DND-41 (cell line): Measurements from ENCODE around the gene GARS1.

ENCODE experiments used
- ATAC-seq: fragments of 200-7000 bp; cut with Tn5 transposase; 3 replicates; pipeline ENCODE4 v1.9.1; 2021; ENCODE audit warnings: low read depth; ENCODE audit not compliant: insufficient read depth
- DNase-seq: peaks from one replicate; pipeline ENCODE4 v3.0.0-alpha.2; 2020
- H2AFZ ChIP-seq: 2 replicates; pipeline ENCODE4 v1.6.0; 2012; ENCODE audit warnings: low read depth, low read length
- H3K27ac ChIP-seq: 2 replicates; pipeline ENCODE4 v1.5.1; 2012; ENCODE audit warnings: low read length, inconsistent platforms
- H3K27me3 ChIP-seq: fragments of 200-600 bp; sonication (generic); 2 replicates; pipeline ENCODE4 v1.6.0; 2012; ENCODE audit warnings: low read length, mild to moderate bottlenecking, inconsistent platforms; ENCODE audit not compliant: insufficient read depth, poor library complexity
- H3K36me3 ChIP-seq: 2 replicates; pipeline ENCODE4 v1.5.1; 2012; ENCODE audit warnings: low read length, inconsistent platforms; ENCODE audit not compliant: insufficient read depth
- H3K4me1 ChIP-seq: 2 replicates; pipeline ENCODE4 v1.5.1; 2012; ENCODE audit warnings: mild to moderate bottlenecking, low read length; ENCODE audit not compliant: insufficient read depth
- H3K4me2 ChIP-seq: 2 replicates; pipeline ENCODE4 v1.6.0; 2012; ENCODE audit warnings: mild to moderate bottlenecking, moderate library complexity, low read length, inconsistent platforms; ENCODE audit not compliant: insufficient read depth
- H3K4me3 ChIP-seq, 2 experiments: fragments of 200-600 bp in 1 of 2; shearing (Covaris generic) in 1 of 2; 2 replicates each; pipeline ENCODE4 v1.5.1; 2012 to 2016; ENCODE audit warnings: inconsistent platforms in 2 of 2, low read length in 2 of 2, mild to moderate bottlenecking in 2 of 2, low read depth in 1 of 2, moderate library complexity in 1 of 2
- H3K79me2 ChIP-seq: 2 replicates; pipeline ENCODE4 v1.6.0; 2012; ENCODE audit warnings: low read length, inconsistent platforms; ENCODE audit not compliant: insufficient read depth
- H3K9ac ChIP-seq: 2 replicates; pipeline ENCODE4 v1.6.0; 2012; ENCODE audit warnings: low read depth, mild to moderate bottlenecking, inconsistent platforms, low read length, moderate library complexity
- H3K9me3 ChIP-seq: 2 replicates; pipeline ENCODE4 v1.5.1; 2012; ENCODE audit warnings: low read length, moderate library complexity, mild to moderate bottlenecking, inconsistent platforms; ENCODE audit not compliant: insufficient read depth, severe bottlenecking
- H4K20me1 ChIP-seq: 2 replicates; pipeline ENCODE4 v1.6.0; 2012; ENCODE audit warnings: low read length; ENCODE audit not compliant: insufficient read depth
- EZH2 ChIP-seq: IDR thresholded peaks from 3 replicates; pipeline ENCODE4 v1.6.1; 2012; ENCODE audit warnings: borderline replicate concordance, low read depth, mild to moderate bottlenecking, moderate library complexity, low read length, inconsistent platforms; ENCODE audit not compliant: severe bottlenecking
- TF ChIP-seq, protein P1 (sequence below): IDR thresholded peaks from 2 replicates; pipeline ENCODE4 v1.5.1; 2012; ENCODE audit warnings: borderline replicate concordance, low read length, moderate library complexity, mild to moderate bottlenecking; ENCODE audit not compliant: poor library complexity, severe bottlenecking; ENCODE audit errors: extremely low read depth

GARS1 gene

GRCh38 chr7:30616318-30616717, 21.6 kb downstream of the GARS1 start:
- H4K20me1 ChIP-seq = peaks cover 36% of the 10 kb centered on the region
- H3K27me3 ChIP-seq = no peaks in the 10 kb centered on the region
- H3K36me3 ChIP-seq = peaks cover 98% of the 10 kb centered on the region
- peaks cover 73% of the 10 kb centered on the region for H3K79me2 ChIP-seq
- no peaks in the 10 kb centered on the region for H3K4me1 ChIP-seq
- no peak for TF ChIP-seq EZH2
- TF ChIP-seq, protein P1, sequence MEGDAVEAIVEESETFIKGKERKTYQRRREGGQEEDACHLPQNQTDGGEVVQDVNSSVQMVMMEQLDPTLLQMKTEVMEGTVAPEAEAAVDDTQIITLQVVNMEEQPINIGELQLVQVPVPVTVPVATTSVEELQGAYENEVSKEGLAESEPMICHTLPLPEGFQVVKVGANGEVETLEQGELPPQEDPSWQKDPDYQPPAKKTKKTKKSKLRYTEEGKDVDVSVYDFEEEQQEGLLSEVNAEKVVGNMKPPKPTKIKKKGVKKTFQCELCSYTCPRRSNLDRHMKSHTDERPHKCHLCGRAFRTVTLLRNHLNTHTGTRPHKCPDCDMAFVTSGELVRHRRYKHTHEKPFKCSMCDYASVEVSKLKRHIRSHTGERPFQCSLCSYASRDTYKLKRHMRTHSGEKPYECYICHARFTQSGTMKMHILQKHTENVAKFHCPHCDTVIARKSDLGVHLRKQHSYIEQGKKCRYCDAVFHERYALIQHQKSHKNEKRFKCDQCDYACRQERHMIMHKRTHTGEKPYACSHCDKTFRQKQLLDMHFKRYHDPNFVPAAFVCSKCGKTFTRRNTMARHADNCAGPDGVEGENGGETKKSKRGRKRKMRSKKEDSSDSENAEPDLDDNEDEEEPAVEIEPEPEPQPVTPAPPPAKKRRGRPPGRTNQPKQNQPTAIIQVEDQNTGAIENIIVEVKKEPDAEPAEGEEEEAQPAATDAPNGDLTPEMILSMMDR = no peak
- no peak overlapping the region for H3K9ac ChIP-seq
- ATAC-seq = no peak
- DNase-seq = no peak
- no peaks in the 10 kb centered on the region for H3K9me3 ChIP-seq
- no peak overlapping the region for H3K4me2 ChIP-seq
- H2AFZ ChIP-seq = no peak overlapping the region
- no peak overlapping the region for H3K4me3 ChIP-seq
- no peak overlapping the region for H3K27ac ChIP-seq

DNA sequence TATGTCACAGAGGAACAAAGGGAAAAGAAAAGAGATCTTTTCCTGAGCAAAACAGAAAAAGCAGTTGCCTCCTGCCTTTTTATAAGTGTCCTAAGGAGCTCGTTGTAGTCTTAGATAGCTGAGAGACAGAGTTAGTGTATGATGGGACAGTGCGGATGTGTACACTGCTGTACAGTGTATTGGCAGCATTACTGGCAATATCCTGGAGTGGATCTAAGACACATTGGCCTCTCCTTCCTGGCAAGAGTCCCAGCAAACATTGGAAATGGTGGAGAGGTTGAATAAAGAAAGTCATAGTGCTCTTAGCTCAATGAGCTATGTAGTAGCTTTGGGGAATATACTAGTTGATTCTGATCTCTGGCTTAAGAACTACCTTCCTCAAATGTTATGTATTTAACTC, 22.7 kb downstream of the GARS1 start:
- Histone ChIP-seq H3K4me3 (no peak overlapping the region), H3K27me3 (no peaks in the 10 kb centered on the region), H3K27ac (no peak overlapping the region), H3K36me3 (peaks cover 98% of the 10 kb centered on the region), H3K4me1 (no peaks in the 10 kb centered on the region), H3K9ac (no peak overlapping the region), H3K9me3 (no peaks in the 10 kb centered on the region), H2AFZ (no peak overlapping the region), H4K20me1 (peaks cover 40% of the 10 kb centered on the region), H3K79me2 (peaks cover 65% of the 10 kb centered on the region), H3K4me2 (no peak overlapping the region)
- DNase-seq (no peak), ATAC-seq (no peak)
- TF ChIP-seq EZH2 = no peak
- TF ChIP-seq, protein P1 = no peak

- DNase-seq = no peak
- TF ChIP-seq EZH2 = no peak
- TF ChIP-seq, protein P1 = no peak
- Histone ChIP-seq H3K27ac (no peak overlapping the region), H3K9me3 (no peaks in the 10 kb centered on the region), H3K4me2 (no peak overlapping the region), H3K4me1 (no peaks in the 10 kb centered on the region), H4K20me1 (peaks cover 35% of the 10 kb centered on the region), H3K9ac (no peak overlapping the region), H3K4me3 (no peak overlapping the region), H3K27me3 (no peaks in the 10 kb centered on the region), H2AFZ (no peak overlapping the region), H3K79me2 (peaks cover 57% of the 10 kb centered on the region), H3K36me3 (peaks cover 97% of the 10 kb centered on the region)
- no peak for ATAC-seq
Observed at GRCh38 chr7:30618080-30618676, 23.5 kb downstream of the GARS1 start.
